ENCODE results near the gene TMPRSS9.
"Not testable (repeated sequence)": the region's sequence is repeated elsewhere in the genome, so short reads cannot be mapped to it uniquely, and the experiment has no call there.

The TMPRSS9 gene

GRCh38 chr19:2395293-2395829 is 35.3 kb downstream of the TMPRSS9 start:
- not testable (repeated sequence) for H3K36me3 Mint-ChIP-seq (ENCODE audit: low read depth); DNase-seq; H3K4me3 Mint-ChIP-seq; H3K27ac Mint-ChIP-seq; H3K9me3 Mint-ChIP-seq; H3K4me1 Mint-ChIP-seq (ENCODE audit: low read depth); H3K27me3 Mint-ChIP-seq

GRCh38 chr19:2397173-2397572 is 37.1 kb downstream of the TMPRSS9 start:
- not testable (repeated sequence) for H3K4me1 Mint-ChIP-seq (ENCODE audit: low read depth); H3K27ac Mint-ChIP-seq

GRCh38 chr19:2398735-2399305 is 38.8 kb downstream of the TMPRSS9 start:
- Mint-ChIP-seq H3K4me1 (ENCODE audit: low read depth) (peaks cover 1% of the 10 kb centered on the region), H3K27ac (no peak overlapping the region), H3K36me3 (ENCODE audit: low read depth) (no peaks in the 10 kb centered on the region), H3K9me3 (no peaks in the 10 kb centered on the region), H3K27me3 (no peaks in the 10 kb centered on the region), H3K4me3 (no peak overlapping the region)
- no peak for DNase-seq

More at GRCh38 chr19:2397173-2397572, 37.1 kb downstream of the TMPRSS9 start:
- H3K4me3 Mint-ChIP-seq; H3K9me3 Mint-ChIP-seq; H3K27me3 Mint-ChIP-seq; H3K36me3 Mint-ChIP-seq (ENCODE audit: low read depth); DNase-seq: not testable (repeated sequence)

GRCh38 chr19:2399582-2399981 is 39.5 kb downstream of the TMPRSS9 start:
- H3K27me3 Mint-ChIP-seq = no peaks in the 10 kb centered on the region
- no peak for DNase-seq
- no peak overlapping the region for H3K4me3 Mint-ChIP-seq
- H3K36me3 Mint-ChIP-seq (ENCODE audit: low read depth) = no peaks in the 10 kb centered on the region
- no peaks in the 10 kb centered on the region for H3K9me3 Mint-ChIP-seq
- H3K27ac Mint-ChIP-seq = no peak overlapping the region
- H3K4me1 Mint-ChIP-seq (ENCODE audit: low read depth) = no peaks in the 10 kb centered on the region

- Mint-ChIP-seq H3K36me3 (ENCODE audit: low read depth) (no peaks in the 10 kb centered on the region), H3K27me3 (peaks cover 11% of the 10 kb centered on the region), H3K27ac (no peak overlapping the region), H3K4me3 (no peak overlapping the region), H3K9me3 (no peaks in the 10 kb centered on the region), H3K4me1 (ENCODE audit: low read depth) (no peaks in the 10 kb centered on the region)
- DNase-seq = no peak
These were observed 48.2 kb downstream of the TMPRSS9 start for GRCh38 chr19:2408247-2408646.

GRCh38 chr19:2409352-2409912 is 49.4 kb downstream of the TMPRSS9 start:
- Mint-ChIP-seq H3K36me3 (ENCODE audit: low read depth) (no peaks in the 10 kb centered on the region), H3K4me3 (no peak overlapping the region), H3K9me3 (no peaks in the 10 kb centered on the region), H3K27me3 (peaks cover 11% of the 10 kb centered on the region), H3K4me1 (ENCODE audit: low read depth) (no peaks in the 10 kb centered on the region), H3K27ac (no peak overlapping the region)
- no peak for DNase-seq

GRCh38 chr19:2410023-2410422 is 50.0 kb downstream of the TMPRSS9 start:
- Mint-ChIP-seq H3K27ac (no peak overlapping the region), H3K27me3 (peaks cover 11% of the 10 kb centered on the region), H3K4me3 (no peak overlapping the region), H3K9me3 (no peaks in the 10 kb centered on the region), H3K4me1 (ENCODE audit: low read depth) (no peaks in the 10 kb centered on the region), H3K36me3 (ENCODE audit: low read depth) (no peaks in the 10 kb centered on the region)
- no peak for DNase-seq

- Mint-ChIP-seq H3K27me3 (peaks cover 11% of the 10 kb centered on the region), H3K36me3 (ENCODE audit: low read depth) (peaks cover 8% of the 10 kb centered on the region), H3K27ac (no peak overlapping the region), H3K4me3 (no peak overlapping the region), H3K4me1 (ENCODE audit: low read depth) (no peaks in the 10 kb centered on the region), H3K9me3 (no peaks in the 10 kb centered on the region)
- no peak for DNase-seq
These were observed 51.6 kb downstream of the TMPRSS9 start for GRCh38 chr19:2411709-2412108.

GRCh38 chr19:2412449-2412848 is 52.4 kb downstream of the TMPRSS9 start:
- Mint-ChIP-seq H3K4me1 (ENCODE audit: low read depth) (no peaks in the 10 kb centered on the region), H3K27ac (no peak overlapping the region), H3K9me3 (no peaks in the 10 kb centered on the region), H3K27me3 (peaks cover 11% of the 10 kb centered on the region), H3K4me3 (no peak overlapping the region), H3K36me3 (ENCODE audit: low read depth) (peaks cover 13% of the 10 kb centered on the region)
- DNase-seq = no peak

GRCh38 chr19:2413159-2413558 is 53.1 kb downstream of the TMPRSS9 start:
- no peak for DNase-seq
- Mint-ChIP-seq H3K36me3 (ENCODE audit: low read depth) (peaks cover 19% of the 10 kb centered on the region), H3K4me3 (no peak overlapping the region), H3K27ac (no peak overlapping the region), H3K27me3 (peaks cover 11% of the 10 kb centered on the region), H3K9me3 (no peaks in the 10 kb centered on the region), H3K4me1 (ENCODE audit: low read depth) (no peaks in the 10 kb centered on the region)

- Mint-ChIP-seq H3K4me1 (ENCODE audit: low read depth) (no peaks in the 10 kb centered on the region), H3K27me3 (peaks cover 11% of the 10 kb centered on the region), H3K36me3 (ENCODE audit: low read depth) (peaks cover 19% of the 10 kb centered on the region), H3K4me3 (no peak overlapping the region), H3K9me3 (no peaks in the 10 kb centered on the region), H3K27ac (no peak overlapping the region)
- DNase-seq = no peak
These were observed 53.6 kb downstream of the TMPRSS9 start for GRCh38 chr19:2413629-2414028.

GRCh38 chr19:2415281-2415972 is 55.4 kb downstream of the TMPRSS9 start:
- no peaks in the 10 kb centered on the region for H3K4me1 Mint-ChIP-seq (ENCODE audit: low read depth)
- no peak overlapping the region for H3K4me3 Mint-ChIP-seq
- H3K36me3 Mint-ChIP-seq (ENCODE audit: low read depth) = peaks cover 22% of the 10 kb centered on the region
- no peak overlapping the region for H3K27ac Mint-ChIP-seq
- H3K27me3 Mint-ChIP-seq = peaks cover 4% of the 10 kb centered on the region
- no peaks in the 10 kb centered on the region for H3K9me3 Mint-ChIP-seq
- DNase-seq = no peak

- no peak overlapping the region for H3K4me3 Mint-ChIP-seq
- no peaks in the 10 kb centered on the region for H3K9me3 Mint-ChIP-seq
- H3K4me1 Mint-ChIP-seq (ENCODE audit: low read depth) = no peaks in the 10 kb centered on the region
- no peaks in the 10 kb centered on the region for H3K27me3 Mint-ChIP-seq
- DNase-seq = no peak
- peaks cover 22% of the 10 kb centered on the region for H3K36me3 Mint-ChIP-seq (ENCODE audit: low read depth)
- no peak overlapping the region for H3K27ac Mint-ChIP-seq
These were observed 55.9 kb downstream of the TMPRSS9 start for GRCh38 chr19:2415973-2416319.

- Mint-ChIP-seq H3K9me3 (no peaks in the 10 kb centered on the region), H3K27me3 (no peaks in the 10 kb centered on the region), H3K36me3 (ENCODE audit: low read depth) (peaks cover 22% of the 10 kb centered on the region), H3K4me3 (no peak overlapping the region), H3K4me1 (ENCODE audit: low read depth) (no peaks in the 10 kb centered on the region), H3K27ac (no peak overlapping the region)
- no peak for DNase-seq
These were observed 56.4 kb downstream of the TMPRSS9 start for GRCh38 chr19:2416321-2417097.

GRCh38 chr19:2417436-2417835 is 57.4 kb downstream of the TMPRSS9 start:
- Mint-ChIP-seq H3K27ac (peak overlapping the region; percentile 38), H3K36me3 (ENCODE audit: low read depth) (peaks cover 28% of the 10 kb centered on the region)
- H3K27me3 Mint-ChIP-seq; H3K4me1 Mint-ChIP-seq (ENCODE audit: low read depth); DNase-seq; H3K4me3 Mint-ChIP-seq; H3K9me3 Mint-ChIP-seq: not testable (repeated sequence)
